HK-2 (cell line): Measurements from ENCODE around the gene C10orf90.
"Not testable (repeated sequence)": the region's sequence is repeated elsewhere in the genome, so short reads cannot be mapped to it uniquely, and the experiment has no call there.

Experiments used
- DNase-seq: peaks from one replicate; pipeline ENCODE4 v3.0.0-alpha.2; 2018; ENCODE audit not compliant: unreplicated experiment

C10orf90 gene

GRCh38 chr10:126391192-126391885, 279.2 kb downstream of the C10orf90 start:
- DNase-seq = no peak

- DNase-seq = no peak
These were observed 280.2 kb downstream of the C10orf90 start for GRCh38 chr10:126390324-126390723.

- peak; percentile 68 for DNase-seq
These were observed 282.3 kb downstream of the C10orf90 start, which contains the start of gene ADAM12 for GRCh38 chr10:126387931-126388911. ADAM12 (minus strand) TSS chr10:126388477; CDS start chr10:126388145, 332 bp downstream.

- DNase-seq = peak; percentile 89
These were observed 283.2 kb downstream of the C10orf90 start for GRCh38 chr10:126387041-126387921.

- no peak for DNase-seq
These were observed 286.1 kb downstream of the C10orf90 start for GRCh38 chr10:126384269-126384873.

- no peak for DNase-seq
These were observed 290.0 kb downstream of the C10orf90 start for GRCh38 chr10:126380352-126381076.

- DNase-seq = not testable (repeated sequence)
These were observed 291.3 kb downstream of the C10orf90 start for GRCh38 chr10:126379166-126379565.

- DNase-seq = peak; percentile 30
These were observed 293.5 kb downstream of the C10orf90 start for GRCh38 chr10:126376956-126377355.

- no peak for DNase-seq
These were observed 294.5 kb downstream of the C10orf90 start for GRCh38 chr10:126375926-126376554.

GRCh38 chr10:126375299-126375698, 295.2 kb downstream of the C10orf90 start:
- no peak for DNase-seq
